Measurements from ENCODE around the gene PHF2.

Gene PHF2

DNA sequence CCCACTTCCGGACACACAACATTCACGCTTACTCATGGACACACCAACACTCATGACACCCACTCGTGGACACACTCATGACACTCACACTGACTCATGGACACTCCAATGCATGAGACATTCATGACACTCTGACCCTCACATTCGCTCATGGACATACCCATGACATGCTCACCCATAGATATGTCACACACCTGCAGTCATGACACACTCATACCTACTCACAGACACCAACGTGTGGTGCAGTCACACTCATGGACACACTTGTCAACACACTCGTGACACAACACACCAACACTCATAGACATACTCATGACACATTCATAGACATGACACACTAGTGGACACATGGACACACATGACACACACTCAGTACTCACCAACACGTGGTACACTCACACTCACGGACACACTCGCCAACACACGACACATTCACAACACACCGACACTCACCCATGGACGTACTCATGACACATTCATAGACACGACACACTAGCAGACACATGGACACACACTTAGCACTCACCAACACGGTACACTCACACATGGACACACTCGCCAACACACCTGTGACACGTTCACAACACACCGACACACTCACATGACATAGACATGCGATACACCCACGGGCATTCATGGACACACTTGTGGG lies 73.4 kb downstream of the PHF2 start:
- no peak for DNase-seq (ENCODE audit: low read depth in 2 of 2, low spot score in 1 of 2)

DNA sequence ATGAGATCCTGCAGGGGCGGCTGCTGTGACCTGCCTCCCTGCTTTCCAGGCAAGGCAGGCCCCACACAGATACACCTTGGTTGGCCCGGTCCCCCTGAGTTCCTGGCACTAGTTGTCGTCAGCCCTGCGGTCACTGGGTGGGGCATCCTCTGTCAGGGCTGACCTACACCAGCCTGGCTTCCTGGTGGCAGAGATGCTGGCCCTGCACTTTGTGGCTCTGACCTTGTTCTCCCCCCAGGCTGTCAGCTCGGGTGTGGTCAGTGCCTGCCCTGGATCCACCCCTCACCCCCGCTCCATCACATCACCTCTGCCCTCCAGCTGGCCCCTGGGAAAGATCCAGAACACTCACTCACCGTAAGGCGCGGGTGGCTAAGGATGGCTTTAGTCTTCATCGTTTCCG lies 74.1 kb downstream of the PHF2 start:
- DNase-seq (ENCODE audit: low read depth in 2 of 2, low spot score in 1 of 2): no peak

DNA sequence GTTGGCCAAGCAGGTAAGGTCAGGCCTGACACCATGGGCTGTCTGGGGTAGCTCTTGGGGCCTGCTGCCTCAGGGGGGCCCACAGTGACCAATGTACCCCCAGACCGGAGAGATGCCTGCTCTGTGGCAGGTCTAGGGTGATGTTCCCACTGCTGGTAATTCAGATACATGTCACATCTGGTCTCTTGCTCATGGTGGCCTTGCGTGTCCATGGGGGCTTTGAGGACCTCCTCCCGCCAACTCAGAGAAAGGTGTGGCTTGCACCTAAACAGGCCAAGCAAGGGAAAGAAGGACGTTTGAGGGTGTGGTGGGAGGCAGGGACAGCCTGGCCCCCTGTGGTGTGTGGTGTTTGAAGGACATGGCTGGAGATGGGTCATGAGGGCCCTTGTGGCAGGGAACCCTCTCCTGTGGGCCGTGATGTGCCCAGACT lies 75.2 kb downstream of the PHF2 start:
- DNase-seq (ENCODE audit: low read depth in 2 of 2, low spot score in 1 of 2): no peak

DNA sequence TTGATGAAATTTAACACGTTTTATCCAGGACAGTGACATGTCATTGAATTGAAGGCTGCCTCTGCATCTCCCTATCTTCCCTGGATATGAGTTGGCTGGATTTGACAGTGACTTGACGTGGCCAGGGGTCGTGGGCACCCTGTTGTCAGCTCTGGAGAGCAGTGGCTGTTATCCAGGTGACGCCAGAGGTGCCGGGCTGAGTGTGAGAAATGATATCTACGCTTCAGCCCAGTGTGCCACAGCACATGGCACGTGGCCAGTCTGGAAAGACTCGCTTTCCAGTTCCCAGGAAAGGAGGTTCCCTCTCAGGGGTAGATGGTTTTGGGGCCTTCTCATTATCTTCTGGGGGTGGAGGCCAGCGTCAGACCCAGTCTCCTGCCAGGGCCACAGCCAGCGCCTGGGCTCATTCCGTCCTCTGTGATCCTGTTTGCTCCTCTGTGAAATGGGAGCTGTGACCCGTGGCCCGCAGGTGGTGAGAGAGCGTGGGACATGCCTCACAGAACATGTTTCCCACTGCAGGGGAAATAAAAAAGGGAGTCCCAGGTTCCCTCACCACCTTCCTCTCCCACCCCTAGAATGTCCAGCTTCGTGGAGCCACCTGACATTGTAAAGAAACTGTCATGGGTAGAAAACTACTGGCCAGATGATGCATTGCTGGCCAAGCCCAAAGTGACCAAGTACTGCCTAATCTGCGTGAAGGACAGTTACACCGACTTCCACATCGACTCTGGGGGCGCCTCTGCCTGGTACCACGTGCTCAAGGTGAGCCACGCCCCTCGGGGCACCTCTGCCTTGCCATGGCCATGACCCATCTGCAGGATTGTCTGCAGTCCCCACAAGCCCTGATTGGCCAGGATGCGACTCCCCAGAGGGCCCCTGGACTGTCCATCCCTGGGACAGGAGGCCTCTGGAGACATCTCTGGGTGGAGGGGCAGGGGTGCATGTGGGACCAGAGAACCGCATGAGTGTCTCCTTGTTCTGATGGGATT lies 76.5 kb downstream of the PHF2 start:
- no peak for DNase-seq (ENCODE audit: low read depth in 2 of 2, low spot score in 1 of 2)

DNA sequence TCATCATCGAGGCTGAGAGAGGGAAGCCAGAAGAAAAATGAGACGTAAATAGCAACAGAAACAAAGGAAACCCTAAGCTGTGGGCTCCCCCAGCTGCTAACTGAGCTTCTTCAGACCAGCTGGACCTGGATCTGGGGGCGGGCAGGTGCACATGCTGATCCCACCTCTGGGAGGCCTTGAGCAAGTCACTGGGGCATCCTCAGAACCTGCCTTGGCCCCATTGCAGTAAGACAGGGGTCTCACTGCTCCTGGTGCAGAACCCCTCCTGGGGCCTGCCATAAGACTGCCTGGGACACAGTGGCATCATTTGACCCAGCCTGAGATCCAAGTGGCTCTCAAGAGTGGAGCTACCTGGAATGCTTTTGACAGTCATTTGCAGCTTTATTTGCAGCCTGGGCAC lies 77.4 kb downstream of the PHF2 start:
- DNase-seq (ENCODE audit: low read depth in 2 of 2, low spot score in 1 of 2): no peak

DNA sequence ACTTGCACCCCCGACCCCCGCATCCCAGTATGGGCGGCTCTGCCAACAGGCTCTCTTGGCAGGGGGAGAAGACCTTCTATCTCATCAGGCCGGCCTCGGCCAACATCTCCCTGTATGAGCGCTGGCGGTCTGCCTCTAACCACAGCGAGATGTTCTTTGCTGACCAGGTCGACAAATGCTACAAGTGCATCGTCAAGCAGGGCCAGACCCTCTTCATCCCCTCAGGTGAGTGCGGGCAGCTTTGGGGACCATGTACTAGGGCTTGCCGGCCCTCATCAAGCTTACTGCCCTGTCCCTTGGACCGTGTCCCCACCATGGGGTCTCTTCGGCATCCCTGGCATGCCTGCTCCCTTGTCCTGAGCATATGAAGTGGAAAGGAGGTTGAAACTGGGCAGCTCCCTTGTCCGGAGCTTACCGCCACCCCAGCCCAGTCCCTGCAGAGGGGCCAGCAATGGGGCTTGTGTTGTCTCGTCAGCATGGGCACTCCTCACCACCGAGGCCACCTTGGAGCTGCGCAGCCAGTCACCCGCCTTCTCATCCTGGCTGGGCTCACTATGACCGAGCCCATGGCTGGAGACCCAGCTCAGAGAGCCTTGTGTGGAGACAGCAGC lies 78.1 kb downstream of the PHF2 start:
- DNase-seq (ENCODE audit: low read depth in 2 of 2, low spot score in 1 of 2): no peak

DNA sequence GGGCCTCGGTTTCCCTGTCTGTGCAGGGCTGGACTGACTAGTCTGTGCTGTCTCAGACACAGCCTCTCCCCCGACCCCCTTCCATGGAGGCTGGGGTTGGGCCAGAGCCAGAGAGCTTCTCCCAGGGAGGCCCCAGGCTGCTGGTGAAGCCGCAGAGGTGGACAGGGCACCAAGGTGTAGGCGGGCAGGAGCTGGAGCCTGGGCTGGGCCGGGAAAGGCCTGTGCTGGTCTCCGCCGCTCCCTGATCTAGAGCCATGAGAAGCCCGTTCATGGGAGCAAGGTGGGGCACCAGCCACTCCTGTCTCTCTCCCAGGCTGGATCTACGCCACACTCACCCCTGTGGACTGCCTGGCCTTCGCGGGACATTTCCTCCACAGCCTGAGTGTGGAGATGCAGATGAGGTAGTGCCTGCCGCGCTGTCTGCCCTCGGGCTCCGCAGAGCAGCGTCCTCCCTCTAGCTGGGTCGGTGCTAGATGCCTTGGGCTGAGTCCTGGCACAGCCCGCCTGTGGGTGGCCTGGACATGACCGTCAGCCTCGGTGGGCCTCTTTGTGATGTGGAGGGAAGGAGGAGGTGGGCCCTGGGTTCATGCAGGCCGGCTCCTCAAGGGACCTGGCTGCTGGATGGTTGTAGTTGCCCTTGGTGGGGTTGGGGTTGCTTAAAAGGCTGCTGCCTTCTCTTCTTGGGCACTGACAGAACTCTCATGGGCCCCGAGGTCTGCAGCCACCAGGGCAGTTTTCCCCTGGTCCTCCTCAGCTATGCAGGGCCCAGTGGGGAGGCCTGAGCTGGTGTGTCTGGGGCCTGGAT lies 79.4 kb downstream of the PHF2 start:
- no peak for DNase-seq (ENCODE audit: low read depth in 2 of 2, low spot score in 1 of 2)

DNA sequence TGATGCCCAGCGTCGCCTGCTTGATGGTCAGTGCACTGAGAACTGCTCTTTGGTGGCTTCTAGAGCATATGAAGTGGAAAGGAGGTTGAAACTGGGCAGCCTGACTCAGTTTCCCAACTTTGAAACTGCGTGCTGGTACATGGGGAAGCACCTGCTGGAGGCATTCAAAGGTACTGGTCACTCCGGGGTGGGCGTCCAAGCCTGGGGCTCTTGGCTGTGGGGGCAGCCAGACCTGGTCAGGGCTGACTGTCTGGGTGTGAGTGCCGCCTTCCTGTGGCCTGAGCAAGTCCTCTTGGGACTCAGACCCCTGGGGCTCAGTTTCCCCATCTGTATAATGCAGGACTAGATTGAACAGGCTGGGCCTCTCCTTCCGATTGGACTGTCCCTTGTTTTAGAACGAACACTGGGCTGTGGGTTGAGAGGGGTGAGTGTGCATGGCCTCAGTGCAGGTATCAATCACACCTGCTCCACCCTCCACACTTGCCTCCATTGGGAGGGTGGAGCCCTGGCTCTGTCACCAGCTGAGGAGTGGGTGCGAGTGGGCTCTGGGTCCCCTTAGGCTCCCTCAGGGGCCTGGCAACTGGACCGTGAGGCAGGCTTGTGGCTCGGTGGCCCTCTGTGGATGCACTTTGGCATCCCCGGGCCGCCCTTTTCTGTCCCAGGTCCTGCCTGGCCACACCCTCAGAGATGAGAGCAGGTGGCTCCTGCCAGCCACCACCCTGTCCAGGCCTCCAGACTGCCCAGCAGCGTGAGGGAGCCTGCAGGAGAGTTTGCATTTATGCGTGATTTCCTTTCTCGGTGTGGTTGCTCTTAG lies 80.2 kb downstream of the PHF2 start:
- no peak for DNase-seq (ENCODE audit: low read depth in 2 of 2, low spot score in 1 of 2)

DNA sequence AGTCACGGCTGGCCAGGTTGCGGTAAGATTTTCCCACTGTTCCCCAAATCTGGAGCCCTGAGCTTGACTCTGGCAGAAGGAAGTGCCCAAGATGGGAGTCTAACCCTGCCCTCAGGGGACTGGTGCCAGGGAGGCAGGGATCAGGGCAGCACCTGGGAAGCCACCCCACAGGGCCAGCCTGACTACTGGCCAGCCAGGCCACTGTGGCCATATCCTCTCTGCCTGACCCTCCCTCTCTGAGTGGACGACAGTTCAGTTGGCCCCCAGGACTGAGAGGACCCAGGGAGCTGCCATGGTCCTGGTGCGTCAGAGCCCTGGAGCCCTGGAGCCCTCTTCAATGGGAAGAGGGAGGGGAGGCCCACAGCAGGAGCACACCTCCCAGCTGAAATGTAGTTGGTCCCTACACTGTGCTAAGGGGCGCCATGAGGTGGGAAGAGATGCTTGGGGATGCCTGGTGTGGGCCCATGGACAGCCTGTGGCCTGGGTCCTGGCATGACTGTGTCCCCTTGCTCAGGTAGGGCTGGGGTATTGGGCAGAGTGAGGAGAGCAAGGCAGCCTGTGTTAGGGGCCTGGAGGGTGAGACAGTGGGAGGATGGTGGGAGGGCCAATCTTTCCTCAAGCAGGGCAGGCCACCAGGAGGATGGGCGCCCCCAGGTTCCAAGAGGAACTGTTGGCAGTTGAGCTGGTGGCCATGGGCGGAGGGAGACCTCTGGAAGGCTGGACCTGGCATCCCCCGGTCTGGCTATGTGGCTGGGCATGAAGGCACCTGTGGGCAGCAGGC lies 81.1 kb downstream of the PHF2 start:
- no peak for DNase-seq (ENCODE audit: low read depth in 2 of 2, low spot score in 1 of 2)

DNA sequence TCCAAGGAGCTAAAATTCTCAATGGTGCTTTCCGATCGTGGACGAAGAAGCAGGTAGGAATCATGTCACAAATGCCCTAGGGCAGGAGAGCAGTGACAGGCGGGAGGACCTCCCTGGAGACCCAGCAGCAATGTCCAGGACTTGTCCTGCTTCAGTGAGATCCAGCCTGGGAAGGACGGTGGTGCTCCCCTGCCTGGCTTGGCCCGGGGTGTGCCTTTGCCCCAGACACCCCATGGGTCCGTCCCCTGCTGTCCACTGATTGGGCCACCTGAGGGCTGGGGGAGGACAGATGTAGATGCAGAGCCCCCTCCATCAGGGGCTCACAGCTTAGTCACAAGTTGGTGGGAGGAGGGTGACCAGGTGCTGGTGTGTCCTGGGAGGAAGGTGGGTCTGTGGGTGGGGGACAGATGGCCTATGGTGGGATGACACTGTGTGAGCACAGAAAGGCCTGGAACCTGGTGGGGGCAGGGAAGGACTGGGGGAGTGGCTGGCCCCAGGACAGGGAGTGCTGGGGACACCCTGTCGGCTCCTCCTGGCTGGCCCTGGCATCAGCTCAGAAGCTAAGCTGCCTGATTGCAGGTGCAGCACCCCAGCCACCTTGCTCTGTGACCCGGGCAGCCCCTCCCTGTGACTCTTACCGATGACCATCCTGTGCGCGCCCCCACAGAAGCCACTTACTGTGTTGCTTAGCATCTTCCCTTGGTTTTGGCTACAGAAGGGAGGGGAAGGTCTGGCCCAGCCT lies 82.0 kb downstream of the PHF2 start:
- DNase-seq (ENCODE audit: low read depth in 2 of 2, low spot score in 1 of 2): no peak

DNA sequence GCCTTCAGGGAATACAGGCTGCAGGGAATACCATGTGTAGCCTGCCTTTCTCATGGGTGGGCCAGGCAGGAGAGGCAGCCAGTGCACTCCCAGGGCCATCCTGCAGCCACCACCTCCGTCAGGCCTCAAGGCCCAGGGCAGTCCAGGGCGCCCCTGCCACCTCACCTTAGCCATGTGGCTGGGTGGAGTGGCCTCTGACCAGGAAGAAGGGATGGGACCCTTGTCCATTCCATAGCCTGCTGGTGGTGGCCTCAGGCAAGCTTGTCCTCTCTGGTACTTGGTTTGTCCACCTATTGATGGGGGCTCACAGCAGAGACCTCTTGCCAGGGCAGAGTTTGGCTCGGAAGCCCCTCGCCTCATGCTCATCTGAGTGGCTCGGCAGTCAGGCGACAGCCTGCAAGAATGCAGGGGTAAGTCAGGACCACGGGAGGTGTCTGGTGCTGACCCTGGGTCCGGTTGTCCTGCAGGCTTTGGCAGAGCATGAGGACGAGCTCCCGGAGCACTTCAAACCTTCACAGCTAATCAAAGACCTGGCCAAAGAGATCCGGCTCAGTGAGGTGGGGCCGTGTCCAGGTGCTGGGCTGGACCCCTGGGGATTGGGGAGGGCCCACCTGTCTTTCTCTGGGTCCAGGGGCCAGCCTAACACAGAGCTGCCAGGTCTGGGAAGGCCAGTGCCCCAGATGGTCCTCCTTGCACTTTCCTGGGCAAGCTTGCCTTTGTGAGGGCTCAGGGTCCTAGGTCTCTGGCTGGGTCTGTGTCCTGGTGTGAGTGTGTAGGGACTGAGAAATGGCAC lies 82.9 kb downstream of the PHF2 start:
- no peak for DNase-seq (ENCODE audit: low read depth in 2 of 2, low spot score in 1 of 2)

DNA sequence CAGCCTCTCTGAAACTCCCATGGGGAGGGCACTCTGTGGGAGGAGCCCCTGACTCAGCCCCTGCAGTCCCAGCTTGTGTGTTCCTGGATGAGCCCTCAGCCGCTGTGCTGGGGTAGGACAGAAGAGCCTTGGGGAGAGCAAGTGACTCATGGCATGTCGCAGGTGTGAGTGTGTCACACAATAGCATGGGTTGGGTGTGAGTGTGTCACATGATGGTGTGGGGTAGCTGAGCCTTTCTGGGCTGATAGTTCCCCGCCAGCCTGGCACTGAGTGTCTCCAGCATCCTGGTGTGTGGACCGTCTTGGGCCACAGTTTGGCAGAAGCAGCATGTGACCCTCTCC lies 83.4 kb downstream of the PHF2 start:
- no peak for DNase-seq (ENCODE audit: low read depth in 2 of 2, low spot score in 1 of 2)

DNA sequence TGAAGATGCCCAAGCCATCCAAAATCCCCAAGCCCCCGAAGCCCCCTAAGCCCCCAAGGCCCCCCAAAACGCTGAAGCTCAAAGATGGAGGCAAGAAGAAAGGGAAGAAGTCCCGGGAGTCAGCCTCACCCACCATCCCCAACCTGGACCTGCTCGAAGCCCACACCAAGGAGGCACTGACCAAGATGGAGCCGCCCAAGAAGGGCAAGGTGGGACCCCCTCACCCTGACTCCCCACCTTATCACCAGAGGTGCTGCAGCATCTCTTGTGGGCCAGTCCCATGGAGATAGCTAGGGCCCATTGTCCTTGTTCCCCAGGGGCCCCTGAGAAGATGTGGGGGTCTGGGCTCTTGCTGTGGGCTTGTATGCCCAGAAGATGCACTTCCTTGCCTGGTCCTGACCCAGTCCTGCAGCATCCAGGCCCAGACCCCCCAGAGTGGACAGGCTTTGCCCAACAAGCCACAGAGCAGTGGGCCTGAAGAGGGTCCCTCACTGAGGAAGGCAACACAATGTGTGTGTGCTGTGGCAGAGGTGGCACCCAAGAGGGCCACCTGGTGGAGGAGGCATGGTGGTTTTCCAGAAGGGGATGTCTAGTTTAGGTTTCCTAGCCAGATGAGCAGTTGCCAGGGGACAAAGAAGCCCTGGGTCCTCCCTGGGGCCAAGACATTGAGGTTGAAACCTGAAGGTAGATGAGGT lies 84.1 kb downstream of the PHF2 start:
- no peak for DNase-seq (ENCODE audit: low read depth in 2 of 2, low spot score in 1 of 2)

DNA sequence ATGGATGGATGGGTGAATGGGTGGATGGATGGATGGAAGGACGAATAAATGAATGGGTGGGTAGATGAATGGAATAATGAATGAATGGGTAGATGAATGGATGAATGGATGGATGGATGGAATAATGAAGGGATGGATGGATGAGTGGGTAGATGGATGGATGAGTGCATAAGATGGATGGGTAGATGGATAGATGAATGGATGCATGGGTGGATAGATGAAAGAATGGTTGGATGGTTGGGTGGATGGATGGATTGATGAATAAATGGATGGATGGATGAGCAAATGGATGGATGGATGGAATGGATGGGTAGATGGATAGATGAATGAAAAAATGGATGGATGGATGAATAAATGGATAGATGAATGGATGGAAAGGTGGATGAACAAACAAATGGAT lies 85.2 kb downstream of the PHF2 start:
- DNase-seq (ENCODE audit: low read depth in 2 of 2, low spot score in 1 of 2): no peak

DNA sequence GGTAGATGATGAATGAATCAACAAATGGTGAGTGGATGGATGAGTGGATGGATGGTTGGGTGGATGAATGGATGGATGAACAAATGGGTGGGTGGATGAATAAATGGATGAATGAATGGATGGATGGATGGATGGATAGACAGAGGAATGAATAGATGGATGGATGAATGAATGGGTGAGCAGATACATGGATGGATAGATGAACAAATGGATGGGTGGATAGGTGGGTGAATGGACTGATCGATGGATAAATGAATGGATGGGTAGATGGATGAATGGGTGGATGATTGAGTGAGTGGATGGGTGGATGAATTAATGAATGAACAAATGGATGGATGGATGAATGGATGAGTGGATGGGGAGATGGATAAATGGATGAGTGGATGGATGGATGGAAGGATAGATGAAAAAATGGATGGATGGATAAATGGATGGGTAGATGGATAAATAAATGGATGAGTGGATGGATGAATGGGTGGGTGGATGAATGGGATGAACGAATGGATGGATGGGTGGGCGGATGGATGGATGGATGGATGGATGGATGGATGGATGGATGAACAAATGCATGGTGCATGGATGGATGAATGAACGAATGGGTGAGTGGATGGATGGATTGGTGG lies 85.7 kb downstream of the PHF2 start:
- DNase-seq (ENCODE audit: low read depth in 2 of 2, low spot score in 1 of 2): no peak

DNA sequence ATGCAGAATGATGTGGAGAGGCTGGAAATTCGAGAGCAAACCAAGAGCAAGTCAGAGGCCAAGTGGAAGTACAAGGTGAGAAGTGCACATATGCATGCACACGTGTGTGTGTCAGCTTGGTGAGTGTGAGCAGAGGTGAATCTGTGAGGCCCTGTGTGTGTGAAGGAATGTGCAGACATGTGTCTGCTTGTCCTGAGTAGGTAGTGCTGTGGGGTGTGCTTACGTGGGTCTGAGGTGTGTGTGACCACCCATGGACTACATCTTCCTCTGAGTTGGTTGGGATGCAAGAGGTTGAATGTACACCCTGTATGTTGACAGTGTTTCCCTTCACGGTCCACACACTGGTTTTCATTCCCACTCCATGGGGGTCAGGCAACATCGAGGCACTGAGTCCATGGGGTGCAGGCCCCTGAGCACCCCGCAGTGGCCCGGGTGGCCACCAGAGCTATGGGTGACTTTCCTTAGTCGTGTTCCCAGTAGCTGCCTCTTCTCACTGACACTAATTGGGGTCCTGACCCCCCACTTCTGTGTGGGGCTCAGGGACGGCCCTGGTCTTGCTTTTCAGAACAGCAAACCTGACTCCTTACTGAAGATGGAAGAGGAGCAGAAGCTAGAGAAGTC lies 86.7 kb downstream of the PHF2 start:
- DNase-seq (ENCODE audit: low read depth in 2 of 2, low spot score in 1 of 2): no peak
